ENCODE data around the gene MICAL2.

Gene MICAL2

GRCh38 chr11:12083380-12083779 lies 27.0 kb upstream of the MICAL2 start (continued):
- TF ChIP-seq PRDM4 (tag by site-specific recombination; IDR thresholded peaks at IDR 0.05) = no peak

GRCh38 chr11:12084256-12084655 lies 26.1 kb upstream of the MICAL2 start:
- no peaks in the 10 kb centered on the region for H3K36me3 ChIP-seq (ENCODE audit: control insufficient read depth in 2 of 2, insufficient read depth in 1 of 2, low read length in 2 of 2)
- H3K27ac ChIP-seq (ENCODE audit: extremely low read depth, low read depth, low read length) = no peak overlapping the region
- POLR2A ChIA-PET = no interaction called here
- no peaks in the 10 kb centered on the region for H3K9me3 ChIP-seq (ENCODE audit: control insufficient read depth, insufficient read depth, low read depth, low read length)
- peak; percentile 95 for TF ChIP-seq ZNF146 (tag by site-specific recombination; IDR thresholded peaks at IDR 0.05)
- peak; percentile 23 for TF ChIP-seq SETDB1 (IDR thresholded peaks at IDR 0.05; ENCODE audit: insufficient read length, low read length)
- no peak for TF ChIP-seq ZNF501 (tag by site-specific recombination; IDR thresholded peaks at IDR 0.05)
- TF ChIP-seq ZNF140 (tag by site-specific recombination; IDR thresholded peaks at IDR 0.05) = 0 out of 2 replicates have a peak, but pooled peaks have one; percentile 7
- no peak for TF ChIP-seq ZSCAN16 (tag by site-specific recombination; IDR thresholded peaks at IDR 0.05)
- no peak for TF ChIP-seq AEBP2 (tag by site-specific recombination; IDR thresholded peaks at IDR 0.05; ENCODE audit: borderline replicate concordance)
- TF ChIP-seq ZNF350 (tag by site-specific recombination; IDR thresholded peaks at IDR 0.05) = no peak
- TF ChIP-seq ZNF585B (tag by site-specific recombination; IDR thresholded peaks at IDR 0.05) = no peak
- TF ChIP-seq ZNF580 (tag by site-specific recombination; IDR thresholded peaks at IDR 0.05) = peak; percentile 39; the same call in 1 of the 2 replicates
- TF ChIP-seq, protein P1, sequence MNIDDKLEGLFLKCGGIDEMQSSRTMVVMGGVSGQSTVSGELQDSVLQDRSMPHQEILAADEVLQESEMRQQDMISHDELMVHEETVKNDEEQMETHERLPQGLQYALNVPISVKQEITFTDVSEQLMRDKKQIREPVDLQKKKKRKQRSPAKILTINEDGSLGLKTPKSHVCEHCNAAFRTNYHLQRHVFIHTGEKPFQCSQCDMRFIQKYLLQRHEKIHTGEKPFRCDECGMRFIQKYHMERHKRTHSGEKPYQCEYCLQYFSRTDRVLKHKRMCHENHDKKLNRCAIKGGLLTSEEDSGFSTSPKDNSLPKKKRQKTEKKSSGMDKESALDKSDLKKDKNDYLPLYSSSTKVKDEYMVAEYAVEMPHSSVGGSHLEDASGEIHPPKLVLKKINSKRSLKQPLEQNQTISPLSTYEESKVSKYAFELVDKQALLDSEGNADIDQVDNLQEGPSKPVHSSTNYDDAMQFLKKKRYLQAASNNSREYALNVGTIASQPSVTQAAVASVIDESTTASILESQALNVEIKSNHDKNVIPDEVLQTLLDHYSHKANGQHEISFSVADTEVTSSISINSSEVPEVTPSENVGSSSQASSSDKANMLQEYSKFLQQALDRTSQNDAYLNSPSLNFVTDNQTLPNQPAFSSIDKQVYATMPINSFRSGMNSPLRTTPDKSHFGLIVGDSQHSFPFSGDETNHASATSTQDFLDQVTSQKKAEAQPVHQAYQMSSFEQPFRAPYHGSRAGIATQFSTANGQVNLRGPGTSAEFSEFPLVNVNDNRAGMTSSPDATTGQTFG (tag by site-specific recombination; IDR thresholded peaks at IDR 0.05; ENCODE audit: borderline replicate concordance) = no peak
- TF ChIP-seq ZNF558 (tag by site-specific recombination; IDR thresholded peaks at IDR 0.05) = no peak
- CTCF ChIA-PET = interaction anchor here (0.7 kb wide), 1 partner anchor 41 kb away, joined by 3 read pairs; no protein-coding TSS in a partner anchor
- H3K4me1 ChIP-seq (ENCODE audit: control insufficient read depth, insufficient read depth, low read length) = no peaks in the 10 kb centered on the region
- H3K4me3 ChIP-seq (ENCODE audit: low read depth, low read length) = no peak overlapping the region

- ChIA-PET CTCF (interaction anchor here (0.6 to 3.8 kb wide), 12 partner anchors 8 to 336 kb away, joined by 3 to 19 read pairs (median 5); no protein-coding TSS in a partner anchor), POLR2A (interaction anchor here (2.2 kb wide), 1 partner anchor 20 kb away, joined by 5 read pairs; no protein-coding TSS in a partner anchor)
- TF ChIP-seq PRDM1 (tag by site-specific recombination; IDR thresholded peaks at IDR 0.05) (no peak), WT1 (tag by site-specific recombination; IDR thresholded peaks at IDR 0.05) (no peak), ZNF596 (tag by site-specific recombination; IDR thresholded peaks at IDR 0.05) (no peak), ZNF76 (tag by site-specific recombination; IDR thresholded peaks at IDR 0.05; ENCODE audit: borderline replicate concordance, low read depth) (no peak), ZNF175 (tag by site-specific recombination; IDR thresholded peaks at IDR 0.05) (no peak)
- TF ChIP-seq, protein P1 (tag by site-specific recombination; IDR thresholded peaks at IDR 0.05; ENCODE audit: borderline replicate concordance) = no peak
- H3K27ac ChIP-seq (ENCODE audit: extremely low read depth, low read depth, low read length) = no peak overlapping the region
- no peak overlapping the region for H3K4me3 ChIP-seq (ENCODE audit: low read depth, low read length)
- no peaks in the 10 kb centered on the region for H3K9me3 ChIP-seq (ENCODE audit: control insufficient read depth, insufficient read depth, low read depth, low read length)
- no peaks in the 10 kb centered on the region for H3K4me1 ChIP-seq (ENCODE audit: control insufficient read depth, insufficient read depth, low read length)
- no peaks in the 10 kb centered on the region for H3K36me3 ChIP-seq (ENCODE audit: control insufficient read depth in 2 of 2, insufficient read depth in 1 of 2, low read length in 2 of 2)
Measured at GRCh38 chr11:12085371-12086251, 24.8 kb upstream of the MICAL2 start.

All from HEK293 (cell line).